OCI-LY3 (cell line): ENCODE data around the gene PRXL2A.

Source experiments
- H2AFZ ChIP-seq: fragments of 200-600, 300-600 bp; shearing (Covaris generic); 2 replicates; pipeline ENCODE4 v1.6.0; 2014; ENCODE audit warnings: antibody characterized with exemption, low read depth, low read length
- H3K27ac ChIP-seq: fragments of 200-600, 300-600 bp; sonication (generic); 2 replicates; pipeline ENCODE4 v1.5.1; 2014; ENCODE audit warnings: mild to moderate bottlenecking, low read length, moderate library complexity, mixed read lengths
- H3K27me3 ChIP-seq: fragments of 200-600, 300-600 bp; sonication (generic); 2 replicates; pipeline ENCODE4 v1.6.1; 2014; ENCODE audit warnings: low read depth, low read length, mixed read lengths
- H3K36me3 ChIP-seq: fragments of 200-600, 300-600 bp; sonication (generic); replicated peaks from 2 replicates; pipeline ENCODE3; 2014; ENCODE audit warnings: low read depth, low read length, mixed read lengths
- H3K4me1 ChIP-seq: fragments of 300-600, 200-600 bp; sonication (generic); 2 replicates; pipeline ENCODE4 v1.6.1; 2014; ENCODE audit warnings: low read length, mixed read lengths
- H3K4me2 ChIP-seq: fragments of 200-600, 300-600 bp; sonication (generic); 2 replicates; pipeline ENCODE4 v1.6.1; 2014; ENCODE audit warnings: low read length, mixed read lengths
- H3K4me3 ChIP-seq: fragments of 300-600, 200-600 bp; sonication (generic); 2 replicates; pipeline ENCODE4 v1.5.1; 2014; ENCODE audit warnings: antibody characterized with exemption, mild to moderate bottlenecking, low read length, moderate library complexity
- H3K79me2 ChIP-seq: fragments of 300-600, 200-600 bp; shearing (Covaris generic); 2 replicates; pipeline ENCODE4 v1.6.1; 2014; ENCODE audit warnings: mild to moderate bottlenecking, low read length, mixed read lengths
- H3K9ac ChIP-seq: fragments of 300-600, 200-600 bp; shearing (Covaris generic); 2 replicates; pipeline ENCODE4 v1.6.0; 2014; ENCODE audit warnings: mild to moderate bottlenecking, low read length, moderate library complexity
- H3K9me3 ChIP-seq: fragments of 200-600, 300-600 bp; shearing (Covaris generic); 2 replicates; pipeline ENCODE4 v1.6.1; 2014; ENCODE audit warnings: low read length, mixed read lengths; ENCODE audit not compliant: insufficient read depth
- H4K20me1 ChIP-seq: fragments of 200-600, 300-600 bp; sonication (generic); 2 replicates; pipeline ENCODE4 v1.6.1; 2016; ENCODE audit warnings: low read length, mixed read lengths; ENCODE audit not compliant: insufficient read depth
- CTCF ChIP-seq: fragments of 200-600, 300-600 bp; sonication (generic); IDR thresholded peaks from 2 replicates; pipeline ENCODE4 v1.5.1; 2014; ENCODE audit warnings: antibody characterized with exemption, low read length, low read depth
- EZH2phosphoT487 ChIP-seq: fragments of 200-600 bp; shearing (Covaris generic); IDR thresholded peaks from 2 replicates; pipeline ENCODE4 v1.6.1; 2018; ENCODE audit warnings: antibody characterized with exemption, mixed run types, low read depth

PRXL2A gene

GRCh38 chr10:80410122-80410521 is 1.8 kb downstream of the PRXL2A start:
- no peak overlapping the region for H3K27ac ChIP-seq
- H3K79me2 ChIP-seq = no peaks in the 10 kb centered on the region
- no peak overlapping the region for H3K4me2 ChIP-seq

GRCh38 chr10:80410578-80411145 is 2.3 kb downstream of the PRXL2A start:
- Histone ChIP-seq H2AFZ (no peak overlapping the region), H3K4me3 (no peak overlapping the region), H4K20me1 (no peaks in the 10 kb centered on the region), H3K4me2 (no peak overlapping the region), H3K9ac (no peak overlapping the region), H3K36me3 (no peaks in the 10 kb centered on the region), H3K27ac (no peak overlapping the region), H3K27me3 (no peaks in the 10 kb centered on the region), H3K79me2 (no peaks in the 10 kb centered on the region), H3K4me1 (no peaks in the 10 kb centered on the region), H3K9me3 (no peaks in the 10 kb centered on the region)
- TF ChIP-seq CTCF (no peak), EZH2phosphoT487 (no peak)

More at GRCh38 chr10:80410122-80410521, 1.8 kb downstream of the PRXL2A start:
- no peaks in the 10 kb centered on the region for H3K36me3 ChIP-seq
- no peaks in the 10 kb centered on the region for H3K4me1 ChIP-seq
- TF ChIP-seq CTCF (no peak), EZH2phosphoT487 (no peak)
- H3K4me3 ChIP-seq = no peak overlapping the region
- H2AFZ ChIP-seq = no peak overlapping the region
- no peak overlapping the region for H3K9ac ChIP-seq
- H3K27me3 ChIP-seq = no peaks in the 10 kb centered on the region
- H4K20me1 ChIP-seq = no peaks in the 10 kb centered on the region
- H3K9me3 ChIP-seq = no peaks in the 10 kb centered on the region

GRCh38 chr10:80411267-80411668 is 2.9 kb downstream of the PRXL2A start:
- Histone ChIP-seq H4K20me1 (no peaks in the 10 kb centered on the region), H3K4me1 (no peaks in the 10 kb centered on the region), H3K79me2 (no peaks in the 10 kb centered on the region), H3K9ac (no peak overlapping the region), H3K27me3 (no peaks in the 10 kb centered on the region), H3K27ac (no peak overlapping the region), H2AFZ (no peak overlapping the region), H3K36me3 (no peaks in the 10 kb centered on the region), H3K4me3 (no peak overlapping the region), H3K9me3 (no peaks in the 10 kb centered on the region), H3K4me2 (no peak overlapping the region)
- no peak for TF ChIP-seq EZH2phosphoT487
- no peak for TF ChIP-seq CTCF

- no peaks in the 10 kb centered on the region for H3K79me2 ChIP-seq
- no peaks in the 10 kb centered on the region for H3K36me3 ChIP-seq
- no peaks in the 10 kb centered on the region for H3K9me3 ChIP-seq
- H3K9ac ChIP-seq = no peak overlapping the region
- H2AFZ ChIP-seq = no peak overlapping the region
- H4K20me1 ChIP-seq = no peaks in the 10 kb centered on the region
- no peak for TF ChIP-seq CTCF
- TF ChIP-seq EZH2phosphoT487 = no peak
- H3K27me3 ChIP-seq = no peaks in the 10 kb centered on the region
- no peak overlapping the region for H3K4me2 ChIP-seq
- H3K4me3 ChIP-seq = no peak overlapping the region
- H3K27ac ChIP-seq = no peak overlapping the region
- H3K4me1 ChIP-seq = no peaks in the 10 kb centered on the region
Observed at GRCh38 chr10:80411681-80412220, 3.4 kb downstream of the PRXL2A start.
